ENCODE measurements around the gene SPP2. TPM values are rescaled to one million over a fixed set of nuclear protein-coding genes. Genes with fewer than 3 reads are reported as not detected.

SPP2 gene
- total RNA-seq, 1 donor: not detected

- Histone ChIP-seq H3K9me3 (ENCODE audit: low read depth, low read length) (no peaks in the 10 kb centered on the region), H3K27me3 (ENCODE audit: insufficient read depth, low read length) (no peaks in the 10 kb centered on the region), H3K4me1 (ENCODE audit: insufficient read depth, low read length) (peaks cover 28% of the 10 kb centered on the region), H3K4me3 (ENCODE audit: low read length) (no peak overlapping the region)
These were observed 48.2 kb downstream of the SPP2 start for GRCh38 chr2:234098681-234099080.

- Histone ChIP-seq H3K4me3 (ENCODE audit: low read length) (no peak overlapping the region), H3K4me1 (ENCODE audit: insufficient read depth, low read length) (peaks cover 28% of the 10 kb centered on the region), H3K9me3 (ENCODE audit: low read depth, low read length) (no peaks in the 10 kb centered on the region), H3K27me3 (ENCODE audit: insufficient read depth, low read length) (no peaks in the 10 kb centered on the region)
These were observed 48.8 kb downstream of the SPP2 start for GRCh38 chr2:234099266-234099665.

GRCh38 chr2:234100686-234101085 lies 50.2 kb downstream of the SPP2 start:
- Histone ChIP-seq H3K9me3 (ENCODE audit: low read depth, low read length) (no peaks in the 10 kb centered on the region), H3K27me3 (ENCODE audit: insufficient read depth, low read length) (no peaks in the 10 kb centered on the region), H3K4me3 (ENCODE audit: low read length) (no peak overlapping the region)

GRCh38 chr2:234102112-234102511 lies 51.6 kb downstream of the SPP2 start:
- no peaks in the 10 kb centered on the region for H3K27me3 ChIP-seq (ENCODE audit: insufficient read depth, low read length)
- H3K4me3 ChIP-seq (ENCODE audit: low read length): no peak overlapping the region
- H3K9me3 ChIP-seq (ENCODE audit: low read depth, low read length): no peaks in the 10 kb centered on the region
- peaks cover 28% of the 10 kb centered on the region for H3K4me1 ChIP-seq (ENCODE audit: insufficient read depth, low read length)

More at GRCh38 chr2:234100686-234101085, 50.2 kb downstream of the SPP2 start:
- peaks cover 28% of the 10 kb centered on the region for H3K4me1 ChIP-seq (ENCODE audit: insufficient read depth, low read length)

GRCh38 chr2:234107861-234108260 lies 57.4 kb downstream of the SPP2 start:
- Histone ChIP-seq H3K4me3 (ENCODE audit: low read length) (no peak overlapping the region), H3K4me1 (ENCODE audit: insufficient read depth, low read length) (no peaks in the 10 kb centered on the region), H3K27me3 (ENCODE audit: insufficient read depth, low read length) (no peaks in the 10 kb centered on the region), H3K9me3 (ENCODE audit: low read depth, low read length) (no peaks in the 10 kb centered on the region)

GRCh38 chr2:234109321-234109720 lies 58.8 kb downstream of the SPP2 start:
- H3K27me3 ChIP-seq (ENCODE audit: insufficient read depth, low read length): no peaks in the 10 kb centered on the region
- H3K4me1 ChIP-seq (ENCODE audit: insufficient read depth, low read length): no peaks in the 10 kb centered on the region
- H3K4me3 ChIP-seq (ENCODE audit: low read length): no peak overlapping the region
- H3K9me3 ChIP-seq (ENCODE audit: low read depth, low read length): no peaks in the 10 kb centered on the region

GRCh38 chr2:234110219-234110618 lies 59.7 kb downstream of the SPP2 start:
- H3K4me1 ChIP-seq (ENCODE audit: insufficient read depth, low read length): no peaks in the 10 kb centered on the region
- H3K27me3 ChIP-seq (ENCODE audit: insufficient read depth, low read length): no peaks in the 10 kb centered on the region
- no peaks in the 10 kb centered on the region for H3K9me3 ChIP-seq (ENCODE audit: low read depth, low read length)
- no peak overlapping the region for H3K4me3 ChIP-seq (ENCODE audit: low read length)

- Histone ChIP-seq H3K4me1 (ENCODE audit: insufficient read depth, low read length) (no peaks in the 10 kb centered on the region), H3K9me3 (ENCODE audit: low read depth, low read length) (no peaks in the 10 kb centered on the region), H3K4me3 (ENCODE audit: low read length) (no peak overlapping the region), H3K27me3 (ENCODE audit: insufficient read depth, low read length) (peaks cover 6% of the 10 kb centered on the region)
These were observed 61.0 kb downstream of the SPP2 start for GRCh38 chr2:234111523-234111922.

GRCh38 chr2:234116010-234116409 lies 65.5 kb downstream of the SPP2 start:
- Histone ChIP-seq H3K4me1 (ENCODE audit: insufficient read depth, low read length) (no peaks in the 10 kb centered on the region), H3K27me3 (ENCODE audit: insufficient read depth, low read length) (peaks cover 10% of the 10 kb centered on the region), H3K9me3 (ENCODE audit: low read depth, low read length) (no peaks in the 10 kb centered on the region), H3K4me3 (ENCODE audit: low read length) (no peak overlapping the region)

GRCh38 chr2:234121999-234122398 lies 71.5 kb downstream of the SPP2 start:
- Histone ChIP-seq H3K4me3 (ENCODE audit: low read length) (no peak overlapping the region), H3K9me3 (ENCODE audit: low read depth, low read length) (no peaks in the 10 kb centered on the region), H3K27me3 (ENCODE audit: insufficient read depth, low read length) (no peaks in the 10 kb centered on the region), H3K4me1 (ENCODE audit: insufficient read depth, low read length) (no peaks in the 10 kb centered on the region)

GRCh38 chr2:234125451-234126145 lies 75.1 kb downstream of the SPP2 start:
- Histone ChIP-seq H3K4me3 (ENCODE audit: low read length) (no peak overlapping the region), H3K9me3 (ENCODE audit: low read depth, low read length) (no peaks in the 10 kb centered on the region), H3K4me1 (ENCODE audit: insufficient read depth, low read length) (no peaks in the 10 kb centered on the region), H3K27me3 (ENCODE audit: insufficient read depth, low read length) (no peaks in the 10 kb centered on the region)

- Histone ChIP-seq H3K4me1 (ENCODE audit: insufficient read depth, low read length) (no peaks in the 10 kb centered on the region), H3K27me3 (ENCODE audit: insufficient read depth, low read length) (no peaks in the 10 kb centered on the region), H3K9me3 (ENCODE audit: low read depth, low read length) (no peaks in the 10 kb centered on the region), H3K4me3 (ENCODE audit: low read length) (no peak overlapping the region)
These were observed 75.6 kb downstream of the SPP2 start for GRCh38 chr2:234126146-234126470.

Other genes with a start within 250 kb of the SPP2 start
- 0.31 TPM for gene HJURP, start 196.2 kb upstream of the SPP2 start, total RNA-seq
- not detected for gene TRPM8, start 133.3 kb upstream of the SPP2 start, total RNA-seq

Data from mononuclear cell (primary cell).